PC-9 (cell line): ENCODE measurements around the gene NTF4. TPM values are rescaled to one million over a fixed set of nuclear protein-coding genes. Genes with fewer than 3 reads are reported as not detected.

Experiments
- BruUV-seq: library from RNA; stranded (reverse); fragments of 400-500 nt; replicated peaks from 2 replicates; lab custom pipeline; 2021; lab: Mats Ljungman, UMichigan
- CTCF ChIA-PET: fragments of 300-600 bp; sonication (Branson Sonifier 250); formaldehyde crosslinking; loops from one replicate; lab custom pipeline; 2022; ENCODE audit warnings: antibody characterized with exemption; lab: Charles Lee
- POLR2A ChIA-PET: fragments of 300-600 bp; sonication (Branson Sonifier 250); formaldehyde crosslinking; loops from one replicate; lab custom pipeline; 2022; ENCODE audit warnings: antibody characterized with exemption; ENCODE audit not compliant: unreplicated experiment; lab: Charles Lee
- DNase-seq, 2 experiments: peaks; one replicate each; pipeline versions ENCODE4 v3.0.0 to v3.0.0-alpha.2; 2015 to 2022; ENCODE audit warnings: mixed read lengths in 1 of 2
- H2AFZ ChIP-seq: fragments of 200-600 bp; sonication (generic); 2 replicates; pipeline ENCODE4 v1.8.1; 2017; ENCODE audit warnings: antibody characterized with exemption
- H3F3A ChIP-seq: fragments of 200-600 bp; sonication (generic); 2 replicates; pipeline ENCODE4 v1.8.1; 2017; ENCODE audit warnings: antibody characterized with exemption, mild to moderate bottlenecking, low read depth; ENCODE audit not compliant: insufficient read depth
- H3K27ac ChIP-seq: fragments of 200-600 bp; sonication (generic); 2 replicates; pipeline ENCODE4 v1.6.1; 2016; ENCODE audit warnings: mixed run types
- H3K27me3 ChIP-seq: fragments of 200-600 bp; sonication (generic); 2 replicates; pipeline ENCODE4 v1.6.1; 2016; ENCODE audit warnings: low read depth, mixed run types; ENCODE audit not compliant: insufficient read depth
- H3K36me3 ChIP-seq: fragments of 200-600 bp; sonication (generic); 2 replicates; pipeline ENCODE4 v1.6.1; 2016; ENCODE audit warnings: low read depth, mixed run types
- H3K4me1 ChIP-seq: fragments of 200-600 bp; sonication (generic); replicated peaks from 2 replicates; pipeline ENCODE4 v1.6.1; 2016; ENCODE audit warnings: mixed run types; ENCODE audit not compliant: insufficient read depth
- H3K4me2 ChIP-seq: fragments of 200-600 bp; sonication (generic); 2 replicates; pipeline ENCODE4 v1.6.1; 2017; ENCODE audit warnings: mixed run types
- H3K4me3 ChIP-seq: fragments of 200-600 bp; sonication (generic); 2 replicates; pipeline ENCODE4 v1.6.1; 2016; ENCODE audit warnings: mixed run types
- H3K79me2 ChIP-seq: fragments of 200-600 bp; sonication (generic); 2 replicates; pipeline ENCODE4 v1.6.1; 2017; ENCODE audit warnings: low read depth, mixed run types
- H3K9me2 ChIP-seq: fragments of 200-600 bp; sonication (generic); 2 replicates; pipeline ENCODE4 v1.8.1; 2017; ENCODE audit warnings: mild to moderate bottlenecking; ENCODE audit not compliant: insufficient read depth
- H3K9me3 ChIP-seq: fragments of 200-600 bp; sonication (generic); 2 replicates; pipeline ENCODE4 v1.8.1; 2016; ENCODE audit warnings: low read depth; ENCODE audit not compliant: insufficient read depth
- H4K20me1 ChIP-seq: fragments of 200-600 bp; sonication (generic); 2 replicates; pipeline ENCODE4 v1.8.1; 2017; ENCODE audit not compliant: insufficient read depth
- CTCF ChIP-seq: fragments of 200-600 bp; sonication (generic); conservative IDR thresholded peaks from 2 replicates; pipeline ENCODE4 v1.6.1; 2017; ENCODE audit warnings: mixed run types, antibody characterized with exemption, mild to moderate bottlenecking, moderate library complexity
- EZH2 ChIP-seq: fragments of 200-600 bp; sonication (generic); IDR thresholded peaks from 2 replicates; pipeline ENCODE4 v1.8.0; 2017; ENCODE audit warnings: antibody characterized with exemption, low read depth
- intact Hi-C: fragments of 100-400 bp; cut with micrococcal nuclease; formaldehyde crosslinking; loops from one replicate; pipeline ENCODE4 v1.10.0; 2022; ENCODE audit not compliant: unreplicated experiment
- total RNA-seq: library from RNA; stranded (reverse); gene quantifications from 2 replicates; pipeline ENCODE4 v1.2.3, GENCODE V29; 2021

NTF4 gene
- total RNA-seq, 1 experiment from 2014 or later: 14.0 TPM

- H3K27me3 ChIP-seq: peaks cover 41% of the 10 kb centered on the region
Measured at GRCh38 chr19:49070416-49070815, 5.8 kb upstream of the NTF4 start.

GRCh38 chr19:49069026-49069425, 4.4 kb upstream of the NTF4 start:
- H3K79me2 ChIP-seq: no peaks in the 10 kb centered on the region
- no peaks in the 10 kb centered on the region for H3K9me2 ChIP-seq
- BruUV-seq: no TSS peak
- no peaks in the 10 kb centered on the region for H3K36me3 ChIP-seq
- peaks cover 11% of the 10 kb centered on the region for H3K4me1 ChIP-seq
- no peaks in the 10 kb centered on the region for H4K20me1 ChIP-seq
- no peak overlapping the region for H3K4me2 ChIP-seq
- no peak overlapping the region for H3K4me3 ChIP-seq
- H3F3A ChIP-seq: peaks cover 21% of the 10 kb centered on the region; the same call in 1 of the 2 replicates
- ChIA-PET CTCF (interaction anchor here (0.6 kb wide), 1 partner anchor 330 kb away, joined by 4 read pairs; no protein-coding TSS in a partner anchor), POLR2A (no interaction called here)
- no peak for TF ChIP-seq EZH2
- TF ChIP-seq CTCF: no peak
- no peak overlapping the region for H2AFZ ChIP-seq
- H3K27ac ChIP-seq: no peak overlapping the region
- peaks cover 41% of the 10 kb centered on the region for H3K27me3 ChIP-seq
- H3K9me3 ChIP-seq: no peaks in the 10 kb centered on the region
- no peak for DNase-seq
- intact Hi-C loops: no loop called here

More at GRCh38 chr19:49070416-49070815, 5.8 kb upstream of the NTF4 start:
- H3K4me1 ChIP-seq: peaks cover 10% of the 10 kb centered on the region; the same call in 1 of the 2 replicates
- no peaks in the 10 kb centered on the region for H3K79me2 ChIP-seq
- no peaks in the 10 kb centered on the region for H4K20me1 ChIP-seq
- BruUV-seq: no TSS peak
- H3K4me3 ChIP-seq: no peak overlapping the region
- no peaks in the 10 kb centered on the region for H3K9me2 ChIP-seq
- TF ChIP-seq CTCF (no peak), EZH2 (no peak)
- CTCF ChIA-PET: no interaction called here
- H3K27ac ChIP-seq: no peak overlapping the region
- no peak overlapping the region for H3K4me2 ChIP-seq
- POLR2A ChIA-PET: interaction anchor here (0.6 kb wide), 1 partner anchor 77 kb away, joined by 7 read pairs; the partner anchor contains the start of gene RUVBL2
- H3K9me3 ChIP-seq: no peaks in the 10 kb centered on the region
- intact Hi-C loops: no loop called here
- no peak overlapping the region for H2AFZ ChIP-seq
- DNase-seq: no peak
- no peaks in the 10 kb centered on the region for H3K36me3 ChIP-seq
- peaks cover 19% of the 10 kb centered on the region; the same call in 1 of the 2 replicates for H3F3A ChIP-seq

- H3K27me3 ChIP-seq: peaks cover 30% of the 10 kb centered on the region
Measured at GRCh38 chr19:49067554-49067953, 2.9 kb upstream of the NTF4 start.

More at GRCh38 chr19:49067554-49067953, 2.9 kb upstream of the NTF4 start:
- peaks cover 31% of the 10 kb centered on the region; the same call in 1 of the 2 replicates for H3F3A ChIP-seq
- no peak for DNase-seq
- peaks cover 7% of the 10 kb centered on the region; the same call in 1 of the 2 replicates for H3K4me1 ChIP-seq
- no peaks in the 10 kb centered on the region for H3K9me2 ChIP-seq
- TF ChIP-seq CTCF (no peak), EZH2 (no peak)
- CTCF ChIA-PET: interaction anchor here (0.6 kb wide), 1 partner anchor 66 kb away, joined by 6 read pairs; no protein-coding TSS in a partner anchor
- H3K4me3 ChIP-seq: no peak overlapping the region
- no peak overlapping the region for H2AFZ ChIP-seq
- POLR2A ChIA-PET: no interaction called here
- no peaks in the 10 kb centered on the region for H3K36me3 ChIP-seq
- H3K27ac ChIP-seq: no peak overlapping the region
- H3K79me2 ChIP-seq: no peaks in the 10 kb centered on the region
- intact Hi-C loops: no loop called here
- no peaks in the 10 kb centered on the region for H4K20me1 ChIP-seq
- H3K4me2 ChIP-seq: no peak overlapping the region
- no TSS peak for BruUV-seq
- no peaks in the 10 kb centered on the region for H3K9me3 ChIP-seq
